A549 (cell line): ENCODE measurements around the gene LTBP4. TPM values are rescaled to one million over a fixed set of nuclear protein-coding genes. Genes with fewer than 3 reads are reported as not detected.
"Not testable (repeated sequence)": the region's sequence is repeated elsewhere in the genome, so short reads cannot be mapped to it uniquely, and the experiment has no call there.

Experiments used
- ATAC-seq, 2 experiments: fragments of 200-7000 bp in 1 of 2; fragments of >200 bp in 1 of 2; cut with Nextera tagmentation in 1 of 2; cut with Tn5 transposase in 1 of 2; 3 replicates each; pipeline versions ENCODE4 v1.8.0 to v1.9.1; 2018 to 2020; ENCODE audit warnings: mild to moderate bottlenecking in 1 of 2, moderate library complexity in 1 of 2
- CTCF ChIA-PET: fragments of 300-600 bp; sonication (Branson Sonifier 250); formaldehyde crosslinking; extraction: SDS; loops from one replicate; lab custom pipeline; 2021; ENCODE audit warnings: antibody characterized with exemption, inconsistent platforms; lab: Yijun Ruan, JAX
- POLR2A ChIA-PET: fragments of 350-600 bp; formaldehyde crosslinking; extraction: SDS; loops from one replicate; lab custom pipeline; 2021; ENCODE audit warnings: antibody characterized with exemption, inconsistent platforms; lab: Yijun Ruan, JAX
- DNase-seq, 2 experiments: peaks; one replicate each; pipeline versions ENCODE4 v3.0.0 to v3.0.0-alpha.2; 2011 to 2016; ENCODE audit warnings: low read depth in 1 of 2, low spot score in 1 of 2
- FAIRE-seq: peaks from 2 replicates; lab custom pipeline; 2011; peaks lifted over from hg19 to GRCh38; lab: Jason Lieb, UNC
- H3K27ac ChIP-seq, 2 experiments: fragments of >200 bp; sonication (Bioruptor Twin); formaldehyde crosslinking; 3 replicates each; pipeline ENCODE4 v1.5.1; 2016 to 2017
- H3K4me1 ChIP-seq: fragments of >200 bp; sonication (Bioruptor Twin); formaldehyde crosslinking; 3 replicates; pipeline ENCODE4 v1.6.1; 2016
- H3K4me2 ChIP-seq: fragments of >200 bp; sonication (Bioruptor Twin); formaldehyde crosslinking; 3 replicates; pipeline ENCODE4 v1.6.1; 2016
- H3K4me3 ChIP-seq: fragments of >200 bp; sonication (Bioruptor Twin); formaldehyde crosslinking; 3 replicates; pipeline ENCODE4 v1.5.1; 2016
- H3K9me3 ChIP-seq: fragments of >200 bp; sonication (Bioruptor Twin); formaldehyde crosslinking; 3 replicates; pipeline ENCODE4 v1.6.1; 2016
- BCL3 ChIP-seq: fragments of >200 bp; sonication (Bioruptor Twin); formaldehyde crosslinking; IDR thresholded peaks from 3 replicates; pipeline ENCODE4 v1.6.1; 2016
- BHLHE40 ChIP-seq: IDR thresholded peaks from 2 replicates; pipeline ENCODE4 v1.6.1; 2012; ENCODE audit warnings: low read depth, low read length, inconsistent platforms
- CHD4 ChIP-seq: fragments of 200-600 bp; sonication (generic); IDR thresholded peaks from 2 replicates; pipeline ENCODE4 v1.6.1; 2016; ENCODE audit warnings: antibody characterized with exemption, mild to moderate bottlenecking, borderline replicate concordance
- EHF ChIP-seq: fragments of 250-450 bp; sonication (Bioruptor Pico); IDR thresholded peaks from 2 replicates; pipeline ENCODE4 v1.5.0; 2020; ENCODE audit warnings: mild to moderate bottlenecking
- EHMT2 ChIP-seq: fragments of 200-600 bp; sonication (generic); IDR thresholded peaks from 2 replicates; pipeline ENCODE4 v1.6.1; 2016; ENCODE audit warnings: antibody characterized with exemption, low read depth, mild to moderate bottlenecking, moderate library complexity
- FOSB ChIP-seq: fragments of 250-450 bp; sonication (Bioruptor Pico); IDR thresholded peaks from 2 replicates; pipeline ENCODE4 v1.5.0; 2020; ENCODE audit warnings: mild to moderate bottlenecking, moderate library complexity
- FOSL2 ChIP-seq, 2 experiments: fragments of 450-650 bp in 1 of 2; fragments of >200 bp in 1 of 2; sonication (Bioruptor Twin) in 1 of 2; formaldehyde crosslinking; IDR thresholded peaks; 2 replicates each; pipeline versions ENCODE4 v1.5.0 to v1.6.1; 2016 to 2020; ENCODE audit warnings: mild to moderate bottlenecking in 1 of 2, moderate library complexity in 1 of 2
- JUN ChIP-seq, 2 experiments: fragments of >200 bp; sonication (Bioruptor Twin); formaldehyde crosslinking; IDR thresholded peaks; 2 replicates in 1 of 2; 3 replicates in 1 of 2; pipeline ENCODE4 v1.6.1; 2016 to 2017
- KDM1A ChIP-seq: fragments of 200-600 bp; sonication (generic); IDR thresholded peaks from 2 replicates; pipeline ENCODE4 v1.6.1; 2016; ENCODE audit warnings: low read depth, mild to moderate bottlenecking
- MAFK ChIP-seq: fragments of 450-650 bp; IDR thresholded peaks from 2 replicates; pipeline ENCODE4 v1.6.1; 2014; ENCODE audit not compliant: partially characterized antibody
- MAZ ChIP-seq: fragments of 150-350 bp; IDR thresholded peaks from 2 replicates; pipeline ENCODE4 v1.6.1; 2014; ENCODE audit warnings: antibody characterized with exemption, low read depth, low read length, borderline replicate concordance
- MYC ChIP-seq: IDR thresholded peaks from 2 replicates; pipeline ENCODE4 v1.6.1; 2012; ENCODE audit warnings: mild to moderate bottlenecking, inconsistent platforms, low read length, improper control_type of control experiment, borderline replicate concordance
- PBX3 ChIP-seq: IDR thresholded peaks from 2 replicates; pipeline ENCODE4 v1.6.1; 2012
- RAD21 ChIP-seq, 2 experiments: fragments of >200 bp in 1 of 2; sonication (Bioruptor Twin) in 1 of 2; formaldehyde crosslinking in 1 of 2; IDR thresholded peaks in 1 of 2; conservative IDR thresholded peaks in 1 of 2; 2 replicates in 1 of 2; 3 replicates in 1 of 2; pipeline ENCODE4 v1.6.1; 2012 to 2018; ENCODE audit warnings: inconsistent platforms in 1 of 2
- RCOR1 ChIP-seq: fragments of 150-350 bp; IDR thresholded peaks from 2 replicates; pipeline ENCODE4 v1.6.1; 2014; ENCODE audit warnings: antibody characterized with exemption, low read length, low read depth
- RFX5 ChIP-seq: fragments of 450-650 bp; IDR thresholded peaks from 2 replicates; pipeline ENCODE4 v1.7.1; 2014; ENCODE audit warnings: antibody characterized with exemption, mild to moderate bottlenecking, moderate library complexity
- SREBF2 ChIP-seq: fragments of 450-650 bp; IDR thresholded peaks from 2 replicates; pipeline ENCODE4 v1.6.1; 2014; ENCODE audit warnings: mild to moderate bottlenecking, moderate library complexity
- TFCP2L1 ChIP-seq: fragments of 250-450 bp; sonication (Bioruptor Pico); IDR thresholded peaks from 2 replicates; pipeline ENCODE4 v1.5.0; 2021; ENCODE audit warnings: mild to moderate bottlenecking
- ZNF302 ChIP-seq: fragments of 250-450 bp; sonication (Bioruptor Pico); IDR thresholded peaks from 2 replicates; pipeline ENCODE4 v1.9.0; 2021; ENCODE audit warnings: inconsistent platforms, mild to moderate bottlenecking, moderate library complexity
- WGBS: methylation state at CpG from one replicate; pipeline ENCODE4 v1.1.6; 2017; ENCODE audit errors: missing lambda C conversion rate; 5-methylcytosine and 5-hydroxymethylcytosine counted together
- polyA plus RNA-seq, 4 experiments: library from polyadenylated mRNA; depleted of rRNA in 3 of 4; stranded (reverse); fragments of >200 nt; fragmentation: RNase III in 1 of 4; extraction: RNeasy Plus Mini Kit Qiagen cat#74134 plus additional on column Dnase treatment in 1 of 4; gene quantifications; 2 replicates in 3 of 4; 3 replicates in 1 of 4; pipeline ENCODE4 v1.2.3, GENCODE V29; 2011 to 2017
- TF ChIP-seq, protein P1 (sequence below): IDR thresholded peaks from 2 replicates; pipeline ENCODE4 v1.6.1; 2012; ENCODE audit warnings: low read depth, borderline replicate concordance
- TF ChIP-seq, protein P2 (sequence below): fragments of >200 bp; sonication (Bioruptor Twin); formaldehyde crosslinking; IDR thresholded peaks from 2 replicates; pipeline ENCODE4 v1.6.1; 2016
- TF ChIP-seq, protein P3 (sequence below): fragments of 250-450 bp; sonication (Bioruptor Pico); IDR thresholded peaks from 2 replicates; pipeline ENCODE4 v1.5.0; 2021; ENCODE audit warnings: mild to moderate bottlenecking, moderate library complexity, borderline replicate concordance
- TF ChIP-seq, protein P4 (sequence below): fragments of 450-650 bp; IDR thresholded peaks from 2 replicates; pipeline ENCODE4 v1.6.1; 2014; ENCODE audit warnings: antibody characterized with exemption

The LTBP4 gene
- polyA plus RNA-seq, 2 of the 4 experiments (the other 2 are of a cell fraction), result 23.1 to 43.2 TPM

DNA sequence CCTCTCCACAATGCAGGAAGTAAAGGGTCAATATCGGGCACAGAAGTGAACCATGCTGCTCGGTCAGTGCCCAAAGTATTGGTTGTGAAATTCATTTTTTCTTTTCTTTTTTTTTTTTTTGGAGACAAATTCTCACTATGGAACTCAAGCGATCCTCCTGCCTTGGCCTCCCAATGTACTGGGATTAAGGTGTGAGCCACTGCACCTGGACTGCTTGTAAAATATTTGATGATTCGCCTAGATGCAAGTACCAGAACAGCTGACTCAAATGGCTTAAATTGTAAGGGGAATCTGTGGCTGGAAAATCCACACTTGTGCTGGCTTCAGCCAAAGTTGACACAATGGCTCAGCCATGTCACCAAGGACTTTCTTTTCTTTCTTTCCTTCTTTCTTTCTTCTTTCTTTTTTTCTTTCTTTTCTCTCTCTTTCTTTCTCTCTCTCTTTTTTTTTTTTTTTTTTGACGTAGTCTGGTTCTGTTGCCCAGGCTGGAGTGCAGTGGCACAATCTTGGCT is 45.6 kb downstream of the LTBP4 start:
- WGBS, result 47% methylated on average over 5 of the region's 5 CpGs
- TF ChIP-seq ZNF302 (CRISPR knock-in tag) (peak; percentile 63; the same call in 1 of the 2 replicates), BHLHE40 (no peak), MYC (0 out of 2 replicates have a peak, but pooled peaks have one; percentile 64), BCL3 (0 out of 3 replicates have a peak, but pooled peaks have one; percentile 2), TFCP2L1 (CRISPR knock-in tag) (peak; percentile 26; the same call in 1 of the 2 replicates), KDM1A (no peak), FOSL2 (IDR thresholded peaks at IDR 0.05) (no peak), FOSL2 (CRISPR knock-in tag; IDR thresholded peaks at IDR 0.05) (0 out of 2 replicates have a peak, but pooled peaks have one; percentile 4), MAFK (peak; percentile 2)
- TF ChIP-seq, protein P1, sequence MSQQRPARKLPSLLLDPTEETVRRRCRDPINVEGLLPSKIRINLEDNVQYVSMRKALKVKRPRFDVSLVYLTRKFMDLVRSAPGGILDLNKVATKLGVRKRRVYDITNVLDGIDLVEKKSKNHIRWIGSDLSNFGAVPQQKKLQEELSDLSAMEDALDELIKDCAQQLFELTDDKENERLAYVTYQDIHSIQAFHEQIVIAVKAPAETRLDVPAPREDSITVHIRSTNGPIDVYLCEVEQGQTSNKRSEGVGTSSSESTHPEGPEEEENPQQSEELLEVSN, result no peak
- TF ChIP-seq, protein P2, sequence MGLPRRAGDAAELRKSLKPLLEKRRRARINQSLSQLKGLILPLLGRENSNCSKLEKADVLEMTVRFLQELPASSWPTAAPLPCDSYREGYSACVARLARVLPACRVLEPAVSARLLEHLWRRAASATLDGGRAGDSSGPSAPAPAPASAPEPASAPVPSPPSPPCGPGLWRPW, result no peak
- no peak for DNase-seq
- Histone ChIP-seq H3K9me3 (no peaks in the 10 kb centered on the region), H3K4me3 (peak overlapping the region; percentile 36), H3K4me1 (peaks cover 20% of the 10 kb centered on the region), H3K27ac (peak overlapping the region; percentile 72 to 77), H3K4me2 (peak overlapping the region; percentile 77)
- CTCF ChIA-PET, result interaction anchor here (0.7 to 5.8 kb wide), 17 partner anchors 8 to 721 kb away, joined by 3 to 195 read pairs (median 7); partner anchors contain the start of gene BLVRB
- POLR2A ChIA-PET, result interaction anchor here (0.6 to 1.8 kb wide), 12 partner anchors 9 to 595 kb away, joined by 3 to 13 read pairs (median 5); partner anchors contain the start of genes ACTMAP, EGLN2, RAB4B and SNRPA
- ATAC-seq, result no peak; a peak in 1 of 6 replicates
- FAIRE-seq, result peak; percentile 88

DNA sequence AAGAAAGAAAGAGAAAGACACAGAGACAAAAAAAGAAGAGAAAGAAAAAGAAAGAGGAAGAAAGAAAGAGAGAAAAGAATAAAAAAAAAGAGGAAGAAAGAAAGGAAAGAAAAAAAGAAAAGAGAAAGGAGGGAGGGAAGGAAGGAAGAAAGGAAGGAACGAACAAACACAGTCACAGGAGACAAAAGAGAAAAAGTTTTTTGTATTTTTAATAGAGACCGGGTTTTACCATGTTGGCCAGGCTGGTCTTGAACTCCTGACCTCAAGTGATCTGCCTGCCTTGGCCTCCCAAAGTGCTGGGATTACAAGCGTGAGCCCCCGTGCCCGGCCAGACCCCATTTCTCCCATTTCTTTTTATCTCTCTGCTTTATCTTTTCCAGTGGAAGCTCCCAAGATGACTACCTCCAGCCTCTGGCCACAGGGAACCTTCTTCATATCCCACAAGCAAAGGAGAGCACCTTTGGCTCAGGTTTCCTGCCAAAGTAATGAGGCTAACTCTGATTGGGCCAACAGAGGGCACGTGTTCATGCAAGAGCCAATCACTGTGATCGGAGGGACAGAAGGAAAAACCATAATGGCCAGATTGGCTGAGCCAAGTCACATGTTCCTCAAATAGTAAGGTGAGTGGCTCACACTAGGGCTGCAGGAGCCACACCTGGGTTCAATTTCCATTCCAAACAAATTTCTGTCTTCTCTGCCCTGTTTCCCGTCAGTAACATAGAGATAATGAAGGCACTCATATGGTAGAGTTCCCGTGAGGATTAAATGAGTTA is 48.9 kb downstream of the LTBP4 start:
- DNase-seq, result peak; percentile 56 to 80

GRCh38 chr19:40650749-40651305 is 49.7 kb downstream of the LTBP4 start:
- POLR2A ChIA-PET, result no interaction called here
- ATAC-seq, result no peak
- Histone ChIP-seq H3K4me1 (peaks cover 11% of the 10 kb centered on the region), H3K4me2 (no peak overlapping the region), H3K9me3 (no peaks in the 10 kb centered on the region), H3K27ac (no peak overlapping the region), H3K4me3 (no peak overlapping the region)
- 90% methylated on average over 8 of the region's 8 CpGs for WGBS
- no peak for DNase-seq
- CTCF ChIA-PET, result interaction anchor here (0.6 to 16.6 kb wide), 9 partner anchors 9 to 493 kb away, joined by 3 to 174 read pairs (median 4); no protein-coding TSS in a partner anchor
- FAIRE-seq, result no peak
- TF ChIP-seq JUN (IDR thresholded peaks at IDR 0.05) (no peak), FOSB (CRISPR knock-in tag) (no peak), RCOR1 (no peak), PBX3 (no peak), CHD4 (no peak), EHMT2 (no peak), SREBF2 (no peak), FOSL2 (IDR thresholded peaks at IDR 0.05) (no peak), FOSL2 (CRISPR knock-in tag; IDR thresholded peaks at IDR 0.05) (no peak), RFX5 (no peak), KDM1A (no peak), EHF (CRISPR knock-in tag) (no peak), MAFK (no peak), BHLHE40 (no peak), RAD21 (conservative IDR thresholded peaks at IDR 0.05 in 1 of 2, IDR thresholded peaks at IDR 0.05 in 1 of 2) (no peak), MAZ (no peak)
- TF ChIP-seq, protein P3, sequence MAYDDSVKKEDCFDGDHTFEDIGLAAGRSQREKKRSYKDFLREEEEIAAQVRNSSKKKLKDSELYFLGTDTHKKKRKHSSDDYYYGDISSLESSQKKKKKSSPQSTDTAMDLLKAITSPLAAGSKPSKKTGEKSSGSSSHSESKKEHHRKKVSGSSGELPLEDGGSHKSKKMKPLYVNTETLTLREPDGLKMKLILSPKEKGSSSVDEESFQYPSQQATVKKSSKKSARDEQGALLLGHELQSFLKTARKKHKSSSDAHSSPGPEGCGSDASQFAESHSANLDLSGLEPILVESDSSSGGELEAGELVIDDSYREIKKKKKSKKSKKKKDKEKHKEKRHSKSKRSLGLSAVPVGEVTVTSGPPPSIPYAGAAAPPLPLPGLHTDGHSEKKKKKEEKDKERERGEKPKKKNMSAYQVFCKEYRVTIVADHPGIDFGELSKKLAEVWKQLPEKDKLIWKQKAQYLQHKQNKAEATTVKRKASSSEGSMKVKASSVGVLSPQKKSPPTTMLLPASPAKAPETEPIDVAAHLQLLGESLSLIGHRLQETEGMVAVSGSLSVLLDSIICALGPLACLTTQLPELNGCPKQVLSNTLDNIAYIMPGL (CRISPR knock-in tag), result no peak

More for the DNA sequence above, 48.9 kb downstream of the LTBP4 start:
- POLR2A ChIA-PET, H3K4me2 ChIP-seq, H3K4me3 ChIP-seq, H3K27ac ChIP-seq, H3K9me3 ChIP-seq: not testable (repeated sequence)
- TF ChIP-seq, protein P4, sequence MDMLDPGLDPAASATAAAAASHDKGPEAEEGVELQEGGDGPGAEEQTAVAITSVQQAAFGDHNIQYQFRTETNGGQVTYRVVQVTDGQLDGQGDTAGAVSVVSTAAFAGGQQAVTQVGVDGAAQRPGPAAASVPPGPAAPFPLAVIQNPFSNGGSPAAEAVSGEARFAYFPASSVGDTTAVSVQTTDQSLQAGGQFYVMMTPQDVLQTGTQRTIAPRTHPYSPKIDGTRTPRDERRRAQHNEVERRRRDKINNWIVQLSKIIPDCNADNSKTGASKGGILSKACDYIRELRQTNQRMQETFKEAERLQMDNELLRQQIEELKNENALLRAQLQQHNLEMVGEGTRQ, result peak; percentile 94
- FAIRE-seq (peak; percentile 91), ATAC-seq (peak in 1 of 2 experiments; percentile 2; a peak in 1 of 6 replicates)
- peaks cover 18% of the 10 kb centered on the region for H3K4me1 ChIP-seq
- CTCF ChIA-PET, result interaction anchor here (0.7 to 16.6 kb wide), 5 partner anchors 9 to 94 kb away, joined by 3 to 174 read pairs (median 4); no protein-coding TSS in a partner anchor
- WGBS, result 92% methylated on average over 9 of the region's 9 CpGs
